Hepatocyte (in vitro differentiated cells): Measurements from ENCODE around the gene GLRA2.

Experiments used
- EZH2 ChIP-seq: fragments of 200-600 bp; sonication (generic); IDR thresholded peaks from 2 replicates; pipeline ENCODE4 v1.6.1; 2016; ENCODE audit warnings: antibody characterized with exemption, mild to moderate bottlenecking, borderline replicate concordance
- EZH2phosphoT487 ChIP-seq: fragments of 200-600 bp; sonication (generic); IDR thresholded peaks from one replicate; pipeline ENCODE4 v1.6.1; 2018; ENCODE audit warnings: antibody characterized with exemption, mild to moderate bottlenecking, low read depth, moderate library complexity; ENCODE audit not compliant: unreplicated experiment, severe bottlenecking
- TF ChIP-seq, protein P1 (sequence below): fragments of 200-600 bp; sonication (generic); IDR thresholded peaks from 2 replicates; pipeline ENCODE4 v1.5.1; 2016; ENCODE audit warnings: antibody characterized with exemption, mild to moderate bottlenecking; ENCODE audit not compliant: poor library complexity

DNA sequence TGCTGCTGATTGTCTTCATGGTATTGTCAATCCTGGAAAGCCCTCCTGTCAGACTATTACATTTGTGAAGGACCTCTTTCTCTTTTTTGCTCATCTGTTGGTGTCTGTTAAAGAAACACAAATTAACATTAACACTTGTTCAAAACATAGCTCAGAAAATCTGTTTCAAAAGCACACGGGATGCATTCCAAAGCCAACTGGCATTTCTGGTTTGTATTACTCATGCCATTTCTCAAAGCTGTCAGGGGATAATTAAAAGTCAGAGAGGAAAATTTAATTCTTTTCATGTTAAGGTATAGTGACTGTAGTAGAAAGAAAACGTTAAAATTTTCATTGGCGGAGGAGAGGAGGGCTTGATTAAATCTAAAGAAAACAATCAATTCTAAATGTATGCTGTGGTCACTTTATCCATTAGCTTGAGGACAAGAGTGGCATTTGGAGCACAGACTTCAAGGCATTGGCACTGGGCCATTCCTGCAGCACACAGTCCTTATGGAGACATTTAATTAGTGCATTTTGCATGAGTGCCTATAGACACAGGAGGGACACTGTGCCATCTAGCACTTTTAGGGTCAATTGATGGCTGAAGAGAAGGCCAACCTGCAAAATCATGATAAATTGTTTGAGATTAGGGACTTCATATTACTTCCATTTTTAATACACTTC lies 21.2 kb upstream of the GLRA2 start:
- TF ChIP-seq, protein P1, sequence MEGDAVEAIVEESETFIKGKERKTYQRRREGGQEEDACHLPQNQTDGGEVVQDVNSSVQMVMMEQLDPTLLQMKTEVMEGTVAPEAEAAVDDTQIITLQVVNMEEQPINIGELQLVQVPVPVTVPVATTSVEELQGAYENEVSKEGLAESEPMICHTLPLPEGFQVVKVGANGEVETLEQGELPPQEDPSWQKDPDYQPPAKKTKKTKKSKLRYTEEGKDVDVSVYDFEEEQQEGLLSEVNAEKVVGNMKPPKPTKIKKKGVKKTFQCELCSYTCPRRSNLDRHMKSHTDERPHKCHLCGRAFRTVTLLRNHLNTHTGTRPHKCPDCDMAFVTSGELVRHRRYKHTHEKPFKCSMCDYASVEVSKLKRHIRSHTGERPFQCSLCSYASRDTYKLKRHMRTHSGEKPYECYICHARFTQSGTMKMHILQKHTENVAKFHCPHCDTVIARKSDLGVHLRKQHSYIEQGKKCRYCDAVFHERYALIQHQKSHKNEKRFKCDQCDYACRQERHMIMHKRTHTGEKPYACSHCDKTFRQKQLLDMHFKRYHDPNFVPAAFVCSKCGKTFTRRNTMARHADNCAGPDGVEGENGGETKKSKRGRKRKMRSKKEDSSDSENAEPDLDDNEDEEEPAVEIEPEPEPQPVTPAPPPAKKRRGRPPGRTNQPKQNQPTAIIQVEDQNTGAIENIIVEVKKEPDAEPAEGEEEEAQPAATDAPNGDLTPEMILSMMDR, result no peak
- TF ChIP-seq EZH2 (no peak), EZH2phosphoT487 (no peak)
